IMR-90 (cell line): ENCODE data around the gene ACAP1. TPM values are rescaled to one million over a fixed set of nuclear protein-coding genes. Genes with fewer than 3 reads are reported as not detected.

Experiments used
- ATAC-seq: fragments of 200-7000 bp; cut with Tn5 transposase; 2 replicates; pipeline ENCODE4 v1.9.1; 2020; ENCODE audit warnings: low read depth, mild to moderate bottlenecking, moderate library complexity
- BruUV-seq: library from RNA; stranded (reverse); fragments of 400-500 nt; replicated peaks from 2 replicates; lab custom pipeline; 2021; lab: Mats Ljungman, UMichigan
- CTCF ChIA-PET: fragments of 300-600 bp; formaldehyde crosslinking; extraction: SDS; loops from one replicate; lab custom pipeline; 2021; ENCODE audit warnings: antibody characterized with exemption; lab: Yijun Ruan, JAX
- POLR2A ChIA-PET: fragments of 300-600 bp; sonication (Branson Sonifier 250); formaldehyde crosslinking; loops from one replicate; lab custom pipeline; 2022; ENCODE audit warnings: antibody characterized with exemption; ENCODE audit not compliant: unreplicated experiment; lab: Charles Lee
- DNase-seq: peaks from one replicate; pipeline ENCODE4 v3.0.0; 2013
- H2AFZ ChIP-seq: replicated peaks from 2 replicates; pipeline ENCODE3; 2013; ENCODE audit warnings: low read length, mild to moderate bottlenecking; ENCODE audit not compliant: poor library complexity
- H2AK5ac ChIP-seq: 2 replicates; pipeline ENCODE4 v1.6.1; 2013; ENCODE audit warnings: low read depth, low read length, inconsistent platforms
- H2AK9ac ChIP-seq: replicated peaks from 2 replicates; pipeline ENCODE3; 2013; ENCODE audit warnings: mild to moderate bottlenecking, low read depth, low read length, moderate library complexity; ENCODE audit not compliant: poor library complexity
- H2BK120ac ChIP-seq: 2 replicates; pipeline ENCODE4 v1.6.1; 2013; ENCODE audit warnings: low read depth, low read length, inconsistent platforms
- H2BK15ac ChIP-seq: 3 replicates; pipeline ENCODE4 v1.6.1; 2013; ENCODE audit warnings: low read depth, low read length, inconsistent platforms
- H2BK20ac ChIP-seq: 2 replicates; pipeline ENCODE4 v1.6.1; 2013; ENCODE audit warnings: low read depth, mild to moderate bottlenecking, inconsistent platforms, low read length, moderate library complexity
- H2BK5ac ChIP-seq: 2 replicates; pipeline ENCODE4 v1.6.1; 2013; ENCODE audit warnings: mild to moderate bottlenecking, low read depth, low read length, inconsistent platforms; ENCODE audit not compliant: poor library complexity, severe bottlenecking
- H3K14ac ChIP-seq: replicated peaks from 2 replicates; pipeline ENCODE4 v1.6.1; 2013; ENCODE audit warnings: low read depth, low read length, inconsistent platforms
- H3K18ac ChIP-seq: 2 replicates; pipeline ENCODE4 v1.6.1; 2013; ENCODE audit warnings: low read depth, low read length, control low read depth
- H3K23ac ChIP-seq: 2 replicates; pipeline ENCODE4 v1.6.1; 2013; ENCODE audit warnings: low read depth, low read length, inconsistent platforms
- H3K27ac ChIP-seq: 2 replicates; pipeline ENCODE4 v1.5.1; 2013; ENCODE audit warnings: mild to moderate bottlenecking, control low read depth, low read length; ENCODE audit not compliant: insufficient read depth
- H3K27me3 ChIP-seq: 2 replicates; pipeline ENCODE4 v1.6.1; 2013; ENCODE audit warnings: low read length; ENCODE audit not compliant: control insufficient read depth, insufficient read depth
- H3K36me3 ChIP-seq: 2 replicates; pipeline ENCODE4 v1.6.1; 2013; ENCODE audit warnings: low read length, mixed read lengths; ENCODE audit not compliant: control insufficient read depth, insufficient read depth
- H3K4ac ChIP-seq: 2 replicates; pipeline ENCODE4 v1.6.1; 2013; ENCODE audit warnings: low read depth, low read length, inconsistent platforms
- H3K4me1 ChIP-seq: 2 replicates; pipeline ENCODE4 v1.6.1; 2013; ENCODE audit warnings: low read length, mixed read lengths; ENCODE audit not compliant: control insufficient read depth, insufficient read depth
- H3K4me2 ChIP-seq: 2 replicates; pipeline ENCODE4 v1.6.1; 2013; ENCODE audit warnings: low read depth, mild to moderate bottlenecking, control low read depth, low read length, moderate library complexity
- H3K4me3 ChIP-seq: 2 replicates; pipeline ENCODE4 v1.5.1; 2013; ENCODE audit warnings: low read depth, mild to moderate bottlenecking, control low read depth, low read length, moderate library complexity; ENCODE audit not compliant: insufficient read depth
- H3K56ac ChIP-seq: 2 replicates; pipeline ENCODE4 v1.6.1; 2013; ENCODE audit warnings: low read length, inconsistent platforms; ENCODE audit not compliant: insufficient read depth; ENCODE audit errors: extremely low read depth
- H3K79me1 ChIP-seq, 2 experiments: 2 replicates each; pipeline ENCODE4 v1.6.1; 2013; ENCODE audit warnings: low read length in 2 of 2, inconsistent platforms in 1 of 2, low read depth in 1 of 2
- H3K9ac ChIP-seq: 2 replicates; pipeline ENCODE4 v1.6.1; 2013; ENCODE audit warnings: low read depth, low read length, control low read depth
- H3K9me1 ChIP-seq: 2 replicates; pipeline ENCODE4 v1.6.1; 2013; ENCODE audit warnings: low read length, inconsistent platforms; ENCODE audit not compliant: insufficient read depth
- H3K9me3 ChIP-seq: 2 replicates; pipeline ENCODE4 v1.6.1; 2013; ENCODE audit warnings: low read length; ENCODE audit not compliant: control insufficient read depth, insufficient read depth
- H4K20me1 ChIP-seq: 2 replicates; pipeline ENCODE4 v1.6.1; 2013; ENCODE audit warnings: low read length, inconsistent platforms; ENCODE audit not compliant: insufficient read depth
- H4K5ac ChIP-seq: 2 replicates; pipeline ENCODE4 v1.6.1; 2013; ENCODE audit warnings: mild to moderate bottlenecking, low read depth, low read length, control low read depth
- H4K8ac ChIP-seq, 2 experiments: 2 replicates each; pipeline ENCODE4 v1.6.1; 2013; ENCODE audit warnings: low read depth in 2 of 2, low read length in 2 of 2, control low read depth in 1 of 2, inconsistent platforms in 1 of 2
- H4K91ac ChIP-seq: 2 replicates; pipeline ENCODE4 v1.6.1; 2013; ENCODE audit warnings: low read depth, low read length, inconsistent platforms; ENCODE audit not compliant: insufficient read depth
- CHD1 ChIP-seq: IDR thresholded peaks from 2 replicates; pipeline ENCODE4 v1.6.1; 2012; ENCODE audit warnings: low read depth, low read length, improper control_type of control experiment
- CTCF ChIP-seq: conservative IDR thresholded peaks from 2 replicates; pipeline ENCODE4 v1.5.1; 2012; ENCODE audit warnings: mild to moderate bottlenecking, low read depth, low read length, improper control_type of control experiment
- MXI1 ChIP-seq: IDR thresholded peaks from 2 replicates; pipeline ENCODE4 v1.6.1; 2012; ENCODE audit warnings: low read depth, mild to moderate bottlenecking, low read length, moderate library complexity, borderline replicate concordance
- POLR2A ChIP-seq: IDR thresholded peaks from 2 replicates; pipeline ENCODE4 v1.6.1; 2012; ENCODE audit warnings: mild to moderate bottlenecking, low read depth, low read length
- WGBS, 2 experiments: methylation state at CpG; one replicate each; pipeline versions ENCODE4 v1.1.5 to v1.1.7; 2013; ENCODE audit warnings: missing lambda C conversion rate in 2 of 2; ENCODE audit not compliant: insufficient read length in 1 of 2; ENCODE audit errors: extremely low coverage in 2 of 2; 5-methylcytosine and 5-hydroxymethylcytosine counted together
- dilution Hi-C: fragments of 300-500 bp; cut with HindIII; formaldehyde crosslinking; loops from one replicate; pipeline ENCODE4 v1.14.3; 2018; ENCODE audit warnings: low sequenced_read_pairs; ENCODE audit not compliant: unreplicated experiment
- in situ Hi-C: fragments of 300-500 bp; cut with MboI; formaldehyde crosslinking; loops from 3 replicates; pipeline ENCODE4 v1.14.3; 2019; ENCODE audit warnings: low sequenced_read_pairs, inconsistent platforms, mixed read lengths
- intact Hi-C: fragments of 100-400 bp; cut with micrococcal nuclease; formaldehyde crosslinking; loops from 2 replicates; pipeline ENCODE4 v1.10.0; 2022
- polyA plus RNA-seq, 3 experiments: library from polyadenylated mRNA; depleted of rRNA; stranded (reverse); fragments of >200 nt; gene quantifications; 2 replicates each; pipeline ENCODE4 v1.2.3, GENCODE V29; 2012; ENCODE audit warnings: low replicate concordance in 1 of 3
- total RNA-seq: library from RNA; depleted of rRNA; stranded (reverse); fragments of >200 nt; gene quantifications from 2 replicates; pipeline ENCODE4 v1.2.3, GENCODE V29; 2012

Gene ACAP1
- total and polyA plus RNA-seq, 2 of the 4 experiments (the other 2 are of a cell fraction): under 0.01 to 2.1 TPM

GRCh38 chr17:7330638-7331015, 5.7 kb upstream of the ACAP1 start:
- H3K18ac ChIP-seq: no peak overlapping the region
- peaks cover 5% of the 10 kb centered on the region for H3K27me3 ChIP-seq
- H3K14ac ChIP-seq: peak overlapping the region; percentile 62; the same call in 1 of the 2 replicates
- 0 out of 3 replicates have a peak overlapping the region, but pooled peaks have one; percentile 26 for H2BK15ac ChIP-seq
- H3K9ac ChIP-seq: peak overlapping the region; percentile 55
- H2BK20ac ChIP-seq: no peak overlapping the region
- H3K9me3 ChIP-seq: no peaks in the 10 kb centered on the region
- TF ChIP-seq MXI1: peak; percentile 4; the same call in 1 of the 2 replicates
- no peak for TF ChIP-seq CTCF
- no peak for TF ChIP-seq CHD1
- no peak for TF ChIP-seq POLR2A
- peak overlapping the region; percentile 90 for H3K4me2 ChIP-seq
- WGBS, 2 experiments: no CpG with 5 or more reads among the region's 13 CpGs
- H2AK5ac ChIP-seq: peak overlapping the region; percentile 35; the same call in 1 of the 2 replicates
- peaks cover 6% of the 10 kb centered on the region; the same call in 1 of the 2 replicates for H3K9me1 ChIP-seq
- H3K4ac ChIP-seq: peak overlapping the region; percentile 23; the same call in 1 of the 2 replicates
- peak overlapping the region; percentile 97 for H2AFZ ChIP-seq
- H3K79me1 ChIP-seq: peaks cover 10 to 21% of the 10 kb centered on the region in 2 experiments; a peak in 3 of 4 replicates
- peak overlapping the region; percentile 83 for H2AK9ac ChIP-seq
- H3K4me1 ChIP-seq: peaks cover 5% of the 10 kb centered on the region; the same call in 1 of the 2 replicates
- H3K23ac ChIP-seq: peak overlapping the region; percentile 10; the same call in 1 of the 2 replicates
- intact Hi-C loops (no loop called here), dilution Hi-C loops (no loop called here), in situ Hi-C loops (loop anchor here (5.0 kb wide), 1 partner anchor 53 kb away; no protein-coding TSS in a partner anchor)
- peak overlapping the region; percentile 65 for H2BK5ac ChIP-seq
- CTCF ChIA-PET: no interaction called here
- H2BK120ac ChIP-seq: no peak overlapping the region
- H3K27ac ChIP-seq: peak overlapping the region; percentile 72
- 0 out of 2 replicates have a peak overlapping the region, but pooled peaks have one; percentile 9 for H4K91ac ChIP-seq
- no peak for ATAC-seq
- no peak for DNase-seq
- H3K56ac ChIP-seq: no peak overlapping the region
- no peaks in the 10 kb centered on the region for H4K20me1 ChIP-seq
- peak overlapping the region; percentile 58 for H4K5ac ChIP-seq
- H3K36me3 ChIP-seq: peaks cover 7% of the 10 kb centered on the region
- POLR2A ChIA-PET: no interaction called here
- no TSS peak for BruUV-seq
- H4K8ac ChIP-seq: peak overlapping the region; percentile 39 to 84; a peak in 3 of 4 replicates
- peak overlapping the region; percentile 86 for H3K4me3 ChIP-seq
